Activated T-cell treated with anti-CD3 and anti-CD28 coated beads, Interleukin-2, amount 50 U/mL, for 4 hours (primary cell): Measurements from ENCODE around the gene MED12L. TPM values are rescaled to one million over a fixed set of nuclear protein-coding genes. Genes with fewer than 3 reads are reported as not detected.
"Not testable (repeated sequence)": the region's sequence is repeated elsewhere in the genome, so short reads cannot be mapped to it uniquely, and the experiment has no call there.

Experiments used
- ATAC-seq, 2 donors: fragments of 200-7000 bp; cut with Tn5 transposase; one replicate each; pipeline ENCODE4 v1.10.0; 2021
- DNase-seq: peaks from one replicate; pipeline ENCODE4 v3.0.0-alpha.2; 2020
- H3K27me3 Mint-ChIP-seq: one replicate; pipeline ENCODE4 v1.8.0; 2021; ENCODE audit warnings: low read depth, mixed read lengths
- H3K36me3 Mint-ChIP-seq: one replicate; pipeline ENCODE4 v1.8.0; 2022; ENCODE audit warnings: mixed read lengths; ENCODE audit not compliant: insufficient read depth
- H3K4me1 Mint-ChIP-seq: one replicate; pipeline ENCODE4 v1.8.0; 2021; ENCODE audit warnings: low read depth, mixed read lengths
- H3K4me3 Mint-ChIP-seq: one replicate; pipeline ENCODE4 v1.8.0; 2021; ENCODE audit warnings: mild to moderate bottlenecking, moderate library complexity, mixed read lengths
- H3K9me3 Mint-ChIP-seq: one replicate; pipeline ENCODE4 v1.8.0; 2021; ENCODE audit warnings: mixed read lengths
- total RNA-seq, 3 donors: library from RNA; stranded (reverse); gene quantifications; one replicate each; pipeline ENCODE4 v1.2.1, GENCODE V29; 2021

Gene MED12L
- total RNA-seq, 3 donors from 2014 or later = 1.1 to 3.3 (median 1.9) TPM

DNA sequence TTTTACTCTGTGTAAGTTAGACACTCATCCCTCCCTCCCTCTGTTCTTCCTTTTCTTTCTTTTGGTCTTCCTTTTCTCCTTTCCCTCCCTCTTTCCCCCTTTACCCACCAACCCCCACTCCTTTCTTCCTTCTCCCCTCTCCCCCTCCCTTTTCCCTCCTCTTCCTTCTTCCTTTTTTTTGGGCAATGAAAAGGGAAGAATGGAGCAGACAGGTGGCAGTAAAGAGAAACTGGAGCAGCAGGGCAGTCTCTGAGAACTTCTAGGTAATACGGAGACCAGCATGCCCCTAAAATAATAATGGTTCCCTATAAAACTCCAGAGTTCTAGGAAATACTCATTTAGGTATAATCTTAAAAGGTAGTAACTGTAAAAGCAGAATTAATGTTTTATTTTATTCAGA is 129.0 kb downstream of the MED12L start:
- Mint-ChIP-seq H3K4me3 (no peak overlapping the region), H3K9me3 (no peaks in the 10 kb centered on the region), H3K4me1 (peaks cover 26% of the 10 kb centered on the region), H3K36me3 (no peaks in the 10 kb centered on the region), H3K27me3 (no peaks in the 10 kb centered on the region)
- DNase-seq = no peak
- ATAC-seq = no peak

- peak; percentile 36 to 49 for ATAC-seq
- H3K9me3 Mint-ChIP-seq = peaks cover 6% of the 10 kb centered on the region
These were observed 131.5 kb downstream of the MED12L start for GRCh38 chr3:151216641-151217607.

GRCh38 chr3:151218136-151218535 is 132.7 kb downstream of the MED12L start:
- H3K4me1 Mint-ChIP-seq = peaks cover 8% of the 10 kb centered on the region
- ATAC-seq (no peak), DNase-seq (no peak)
- no peak overlapping the region for H3K4me3 Mint-ChIP-seq
- H3K36me3 Mint-ChIP-seq = peaks cover 5% of the 10 kb centered on the region
- peaks cover 13% of the 10 kb centered on the region for H3K9me3 Mint-ChIP-seq
- H3K27me3 Mint-ChIP-seq = no peaks in the 10 kb centered on the region

More at GRCh38 chr3:151216641-151217607, 131.5 kb downstream of the MED12L start:
- H3K27me3 Mint-ChIP-seq = no peaks in the 10 kb centered on the region
- peaks cover 5% of the 10 kb centered on the region for H3K36me3 Mint-ChIP-seq
- no peak for DNase-seq
- peaks cover 8% of the 10 kb centered on the region for H3K4me1 Mint-ChIP-seq
- no peak overlapping the region for H3K4me3 Mint-ChIP-seq

DNA sequence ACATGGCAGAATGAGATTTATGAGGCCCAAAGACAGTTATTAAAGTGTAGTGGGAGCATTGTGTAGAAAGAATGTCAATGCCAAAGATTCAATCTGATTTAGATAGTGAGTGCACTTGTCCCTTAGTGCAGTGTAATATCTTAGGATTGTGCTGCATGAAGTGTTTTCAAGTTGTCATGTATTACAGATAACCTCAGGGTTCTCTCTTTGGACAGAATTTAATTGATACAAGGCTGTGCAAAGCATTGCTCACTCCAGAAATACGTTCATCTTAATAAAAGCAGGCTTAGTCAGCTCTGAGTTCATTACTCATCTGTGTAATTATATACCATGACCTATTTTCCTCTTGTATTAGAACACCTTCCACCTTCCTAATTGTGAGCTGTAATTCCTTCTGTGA is 133.6 kb downstream of the MED12L start:
- H3K9me3 Mint-ChIP-seq = peaks cover 16% of the 10 kb centered on the region
- peaks cover 8% of the 10 kb centered on the region for H3K4me1 Mint-ChIP-seq
- ATAC-seq = peak; percentile 79 to 92
- H3K4me3 Mint-ChIP-seq = no peak overlapping the region
- H3K36me3 Mint-ChIP-seq = peaks cover 5% of the 10 kb centered on the region
- H3K27me3 Mint-ChIP-seq = no peaks in the 10 kb centered on the region
- no peak for DNase-seq

DNA sequence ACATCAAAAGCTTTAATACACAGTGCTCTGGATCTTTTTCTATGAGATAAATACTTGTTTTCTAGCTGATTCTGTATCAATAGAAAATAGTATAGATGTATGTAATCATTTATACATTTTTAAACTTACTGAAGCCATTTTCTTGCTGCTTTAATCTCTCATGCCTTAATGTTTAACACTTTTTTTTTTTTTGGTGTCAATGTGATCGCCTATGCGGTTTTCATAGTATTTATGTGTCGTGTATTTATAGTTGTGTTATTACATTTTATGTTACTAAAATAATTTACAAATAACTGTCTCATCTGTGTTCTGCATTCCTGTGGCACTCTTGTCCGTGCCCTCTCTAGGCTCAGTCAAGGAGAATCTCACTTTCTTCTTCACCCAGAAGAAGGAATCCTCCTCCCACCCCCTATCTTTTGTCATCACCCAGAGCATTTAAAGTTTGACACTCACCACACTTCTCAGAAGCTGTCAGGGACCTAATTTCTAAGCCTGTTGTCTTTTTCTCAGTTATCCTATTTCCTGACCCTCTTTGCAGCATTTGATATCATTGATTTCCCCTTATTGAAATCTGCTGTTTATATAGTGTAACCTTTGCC is 138.9 kb downstream of the MED12L start:
- peaks cover 16% of the 10 kb centered on the region for H3K9me3 Mint-ChIP-seq
- ATAC-seq = no peak
- no peak overlapping the region for H3K4me3 Mint-ChIP-seq
- peaks cover 5% of the 10 kb centered on the region for H3K36me3 Mint-ChIP-seq
- no peak for DNase-seq
- peaks cover 45% of the 10 kb centered on the region for H3K4me1 Mint-ChIP-seq
- no peaks in the 10 kb centered on the region for H3K27me3 Mint-ChIP-seq

- Mint-ChIP-seq H3K4me3 (no peak overlapping the region), H3K36me3 (peaks cover 5% of the 10 kb centered on the region), H3K27me3 (no peaks in the 10 kb centered on the region), H3K4me1 (peaks cover 47% of the 10 kb centered on the region), H3K9me3 (peaks cover 16% of the 10 kb centered on the region)
- DNase-seq (no peak), ATAC-seq (no peak)
These were observed 139.8 kb downstream of the MED12L start for GRCh38 chr3:151225040-151225975.

DNA sequence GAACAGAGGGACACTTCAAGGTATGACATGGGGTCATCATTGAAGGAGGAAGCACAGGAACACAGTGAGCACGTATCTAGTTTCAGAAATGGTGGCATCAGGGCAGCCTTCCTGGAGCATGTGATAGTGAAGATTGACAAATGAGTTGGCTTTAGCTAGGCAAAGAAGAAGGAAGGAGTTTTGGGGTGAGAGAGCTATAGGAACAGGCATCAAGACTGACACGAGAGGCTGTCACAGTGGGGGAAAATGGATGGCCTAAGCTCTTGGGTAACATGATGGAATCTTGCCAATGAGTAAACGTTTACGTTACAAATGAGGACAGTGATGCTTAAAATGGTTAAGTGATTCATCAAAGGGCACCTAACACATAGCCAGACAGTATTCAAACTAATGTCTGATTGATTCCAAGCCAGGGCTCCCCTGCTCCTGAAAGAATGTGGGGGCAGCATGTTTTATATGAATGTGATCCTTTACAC is 140.7 kb downstream of the MED12L start:
- Mint-ChIP-seq H3K9me3 (peaks cover 11% of the 10 kb centered on the region), H3K4me3 (no peak overlapping the region)
- no peak for DNase-seq

DNA sequence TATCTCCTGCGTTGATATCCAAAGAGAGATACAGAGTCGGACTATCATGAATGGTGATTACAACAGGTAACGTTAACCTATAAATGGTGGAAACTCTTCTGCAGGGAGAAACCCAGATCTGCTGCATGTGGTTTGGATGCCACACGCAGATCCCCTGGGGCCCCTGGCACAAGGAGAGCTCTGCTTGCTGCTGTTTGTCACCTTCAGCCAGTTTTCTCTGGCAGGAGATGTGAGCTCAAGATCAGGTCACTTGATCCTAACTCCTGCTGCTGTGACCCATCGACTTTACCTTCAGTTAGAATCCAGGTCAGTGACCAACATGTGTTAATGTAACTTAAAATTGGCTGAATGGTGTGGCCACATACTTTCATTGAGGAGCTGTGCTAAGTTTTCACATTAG is 141.4 kb downstream of the MED12L start:
- peaks cover 60% of the 10 kb centered on the region for H3K4me1 Mint-ChIP-seq
- peaks cover 11% of the 10 kb centered on the region for H3K9me3 Mint-ChIP-seq
- H3K27me3 Mint-ChIP-seq = no peaks in the 10 kb centered on the region
- no peaks in the 10 kb centered on the region for H3K36me3 Mint-ChIP-seq
- no peak overlapping the region for H3K4me3 Mint-ChIP-seq
- ATAC-seq (no peak), DNase-seq (no peak)

More for the DNA sequence above, 140.7 kb downstream of the MED12L start:
- peak; percentile 60 to 62 for ATAC-seq
- Mint-ChIP-seq H3K36me3 (no peaks in the 10 kb centered on the region), H3K4me1 (peaks cover 55% of the 10 kb centered on the region), H3K27me3 (no peaks in the 10 kb centered on the region)

DNA sequence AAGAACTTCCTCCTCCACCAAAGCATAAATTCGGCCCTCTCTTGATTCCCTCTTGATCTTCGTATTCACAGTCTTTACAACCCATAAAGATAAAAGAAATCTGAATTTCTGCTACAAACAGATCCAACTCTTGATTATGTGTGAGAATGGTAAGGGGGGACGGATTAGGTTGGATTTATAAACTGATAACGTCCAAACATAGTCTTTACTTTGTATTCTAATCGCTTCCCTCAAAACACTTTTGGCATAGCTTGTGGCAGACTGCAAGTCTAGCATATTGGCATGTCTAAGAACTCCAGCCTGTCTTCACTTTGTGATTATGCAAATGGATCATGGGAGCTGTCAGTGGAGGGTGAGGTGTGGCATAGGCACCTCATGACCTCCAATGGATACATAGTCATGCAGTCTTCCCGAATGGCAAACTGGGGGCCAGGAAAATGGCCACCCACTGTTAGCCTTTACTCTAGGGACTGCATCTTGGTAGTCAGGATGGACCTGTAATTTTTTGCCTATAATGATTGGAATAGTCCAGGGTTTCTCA is 141.9 kb downstream of the MED12L start:
- Mint-ChIP-seq H3K9me3 (peaks cover 6% of the 10 kb centered on the region), H3K4me3 (no peak overlapping the region), H3K4me1 (peaks cover 60% of the 10 kb centered on the region), H3K27me3 (no peaks in the 10 kb centered on the region), H3K36me3 (no peaks in the 10 kb centered on the region)
- DNase-seq = no peak
- peak; percentile 11 to 13 for ATAC-seq

- Mint-ChIP-seq H3K27me3 (no peaks in the 10 kb centered on the region), H3K9me3 (peaks cover 3% of the 10 kb centered on the region), H3K36me3 (no peaks in the 10 kb centered on the region), H3K4me3 (no peak overlapping the region), H3K4me1 (peaks cover 60% of the 10 kb centered on the region)
- DNase-seq (peak; percentile 78), ATAC-seq (peak; percentile 69 to 71)
These were observed 142.6 kb downstream of the MED12L start for GRCh38 chr3:151227807-151228665.

DNA sequence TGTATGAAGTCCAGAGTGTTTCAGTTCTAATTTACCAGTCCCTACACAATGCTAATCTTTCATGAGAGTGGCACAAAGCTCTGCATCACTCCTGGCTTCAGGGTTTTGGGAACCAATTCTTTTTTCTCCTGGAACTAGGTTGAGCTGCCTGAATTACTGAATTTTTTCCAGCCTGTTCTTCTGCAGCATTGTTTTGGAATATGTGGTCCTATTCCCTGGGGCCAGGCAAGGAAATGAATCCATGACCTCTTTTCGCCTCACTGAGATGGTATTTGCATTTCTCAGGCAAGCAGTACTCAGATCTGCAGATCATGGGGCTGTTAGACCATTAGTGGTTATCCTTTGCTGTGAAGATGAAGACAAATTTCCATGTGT is 143.2 kb downstream of the MED12L start:
- peaks cover 60% of the 10 kb centered on the region for H3K4me1 Mint-ChIP-seq
- no peak for ATAC-seq
- DNase-seq = no peak
- H3K4me3 Mint-ChIP-seq = no peak overlapping the region
- H3K27me3 Mint-ChIP-seq = no peaks in the 10 kb centered on the region
- no peaks in the 10 kb centered on the region for H3K9me3 Mint-ChIP-seq
- no peaks in the 10 kb centered on the region for H3K36me3 Mint-ChIP-seq

DNA sequence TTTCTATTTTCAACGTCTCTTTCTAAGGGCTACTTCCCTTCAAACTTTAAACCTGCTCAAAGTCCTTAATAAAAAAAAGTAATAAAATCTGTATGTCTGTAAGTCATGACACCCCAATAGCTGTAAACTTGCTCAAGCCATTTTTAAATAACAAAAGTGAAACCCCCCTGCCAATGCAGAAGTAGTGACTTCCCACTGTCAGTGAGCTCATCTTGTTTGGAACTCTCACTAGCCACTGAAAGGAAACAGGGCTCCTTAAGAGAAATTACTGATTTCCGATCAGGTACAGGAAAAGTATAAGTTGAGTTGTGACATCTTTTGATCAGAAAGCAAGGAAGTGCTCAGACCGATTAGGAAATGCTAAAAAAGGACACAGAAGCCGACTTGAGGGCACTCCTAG is 145.2 kb downstream of the MED12L start:
- no peak for DNase-seq
- peaks cover 46% of the 10 kb centered on the region for H3K4me1 Mint-ChIP-seq

GRCh38 chr3:151232403-151232802 is 146.9 kb downstream of the MED12L start:
- H3K4me3 Mint-ChIP-seq = not testable (repeated sequence)

More for the DNA sequence above, 145.2 kb downstream of the MED12L start:
- ATAC-seq = no peak
- Mint-ChIP-seq H3K9me3 (no peaks in the 10 kb centered on the region), H3K27me3 (no peaks in the 10 kb centered on the region), H3K36me3 (no peaks in the 10 kb centered on the region), H3K4me3 (peak overlapping the region; percentile 9)

More at GRCh38 chr3:151232403-151232802, 146.9 kb downstream of the MED12L start:
- ATAC-seq, H3K9me3 Mint-ChIP-seq, DNase-seq, H3K36me3 Mint-ChIP-seq, H3K27me3 Mint-ChIP-seq: not testable (repeated sequence)
- peaks cover 30% of the 10 kb centered on the region for H3K4me1 Mint-ChIP-seq
